ENCODE results near the gene OR6B1. TPM values are rescaled to one million over a fixed set of nuclear protein-coding genes. Genes with fewer than 3 reads are reported as not detected.

The OR6B1 gene
- total RNA-seq, 1 donor from 2014 or later, result not detected

DNA sequence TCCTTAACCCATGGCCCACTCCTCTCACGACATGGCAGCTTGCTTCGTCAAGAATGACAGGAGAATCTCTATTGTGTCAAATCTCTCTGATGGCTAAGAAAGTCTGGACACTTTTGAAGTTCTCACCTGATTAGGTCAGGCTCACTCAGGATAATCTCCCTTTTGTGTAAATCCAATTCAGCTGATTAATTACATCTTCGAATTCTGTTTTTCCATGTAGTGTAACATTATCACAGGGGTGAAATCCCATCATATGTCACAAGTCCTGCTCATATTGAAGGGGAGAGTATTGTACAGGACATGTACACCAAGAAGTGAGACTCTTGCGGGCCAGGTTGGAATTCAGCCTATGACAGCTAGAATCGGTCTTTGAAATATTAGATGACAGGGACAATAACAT lies 16.2 kb upstream of the OR6B1 start:
- DNase-seq, result no peak
- H3K9me3 Mint-ChIP-seq (ENCODE audit: unreplicated experiment), result no peaks in the 10 kb centered on the region
- peaks cover 2% of the 10 kb centered on the region for H3K27me3 Mint-ChIP-seq (ENCODE audit: unreplicated experiment)
- no peaks in the 10 kb centered on the region for H3K4me1 Mint-ChIP-seq (ENCODE audit: low read depth, unreplicated experiment)
- TF ChIP-seq, protein P1, sequence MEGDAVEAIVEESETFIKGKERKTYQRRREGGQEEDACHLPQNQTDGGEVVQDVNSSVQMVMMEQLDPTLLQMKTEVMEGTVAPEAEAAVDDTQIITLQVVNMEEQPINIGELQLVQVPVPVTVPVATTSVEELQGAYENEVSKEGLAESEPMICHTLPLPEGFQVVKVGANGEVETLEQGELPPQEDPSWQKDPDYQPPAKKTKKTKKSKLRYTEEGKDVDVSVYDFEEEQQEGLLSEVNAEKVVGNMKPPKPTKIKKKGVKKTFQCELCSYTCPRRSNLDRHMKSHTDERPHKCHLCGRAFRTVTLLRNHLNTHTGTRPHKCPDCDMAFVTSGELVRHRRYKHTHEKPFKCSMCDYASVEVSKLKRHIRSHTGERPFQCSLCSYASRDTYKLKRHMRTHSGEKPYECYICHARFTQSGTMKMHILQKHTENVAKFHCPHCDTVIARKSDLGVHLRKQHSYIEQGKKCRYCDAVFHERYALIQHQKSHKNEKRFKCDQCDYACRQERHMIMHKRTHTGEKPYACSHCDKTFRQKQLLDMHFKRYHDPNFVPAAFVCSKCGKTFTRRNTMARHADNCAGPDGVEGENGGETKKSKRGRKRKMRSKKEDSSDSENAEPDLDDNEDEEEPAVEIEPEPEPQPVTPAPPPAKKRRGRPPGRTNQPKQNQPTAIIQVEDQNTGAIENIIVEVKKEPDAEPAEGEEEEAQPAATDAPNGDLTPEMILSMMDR (IDR thresholded peaks at IDR 0.05; ENCODE audit: partially characterized antibody, unreplicated experiment), result no peak
- H3K4me3 Mint-ChIP-seq (ENCODE audit: unreplicated experiment), result no peak overlapping the region
- no peaks in the 10 kb centered on the region for H3K36me3 Mint-ChIP-seq (ENCODE audit: unreplicated experiment)
- no peak overlapping the region for H3K27ac Mint-ChIP-seq (ENCODE audit: unreplicated experiment)

DNA sequence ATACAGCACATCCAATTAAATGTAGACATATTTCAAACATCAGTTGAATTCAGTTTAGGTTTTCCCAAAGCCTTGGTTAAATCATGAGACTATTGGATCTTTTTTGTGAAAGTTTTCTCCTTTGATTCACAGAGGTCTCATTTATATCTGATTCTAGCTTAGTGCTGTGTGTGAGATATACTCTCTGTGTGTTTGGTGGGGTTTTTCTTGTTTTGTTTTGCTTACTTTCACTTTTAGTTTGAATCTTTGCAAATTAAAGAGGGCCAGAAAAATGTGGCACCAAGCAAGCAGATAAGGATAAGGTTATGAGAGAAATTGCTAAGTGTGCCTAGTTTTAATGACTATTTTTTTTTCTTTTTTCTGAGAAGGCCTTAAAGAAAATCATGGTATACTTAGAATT lies 12.6 kb upstream of the OR6B1 start:
- TF ChIP-seq, protein P1 (IDR thresholded peaks at IDR 0.05; ENCODE audit: partially characterized antibody, unreplicated experiment), result no peak
- no peak overlapping the region for H3K27ac Mint-ChIP-seq (ENCODE audit: unreplicated experiment)
- H3K9me3 Mint-ChIP-seq (ENCODE audit: unreplicated experiment), result peaks cover 1% of the 10 kb centered on the region
- H3K4me1 Mint-ChIP-seq (ENCODE audit: low read depth, unreplicated experiment), result no peaks in the 10 kb centered on the region
- DNase-seq, result no peak
- no peak overlapping the region for H3K4me3 Mint-ChIP-seq (ENCODE audit: unreplicated experiment)
- peaks cover 2% of the 10 kb centered on the region for H3K27me3 Mint-ChIP-seq (ENCODE audit: unreplicated experiment)
- H3K36me3 Mint-ChIP-seq (ENCODE audit: unreplicated experiment), result peaks cover 5% of the 10 kb centered on the region

DNA sequence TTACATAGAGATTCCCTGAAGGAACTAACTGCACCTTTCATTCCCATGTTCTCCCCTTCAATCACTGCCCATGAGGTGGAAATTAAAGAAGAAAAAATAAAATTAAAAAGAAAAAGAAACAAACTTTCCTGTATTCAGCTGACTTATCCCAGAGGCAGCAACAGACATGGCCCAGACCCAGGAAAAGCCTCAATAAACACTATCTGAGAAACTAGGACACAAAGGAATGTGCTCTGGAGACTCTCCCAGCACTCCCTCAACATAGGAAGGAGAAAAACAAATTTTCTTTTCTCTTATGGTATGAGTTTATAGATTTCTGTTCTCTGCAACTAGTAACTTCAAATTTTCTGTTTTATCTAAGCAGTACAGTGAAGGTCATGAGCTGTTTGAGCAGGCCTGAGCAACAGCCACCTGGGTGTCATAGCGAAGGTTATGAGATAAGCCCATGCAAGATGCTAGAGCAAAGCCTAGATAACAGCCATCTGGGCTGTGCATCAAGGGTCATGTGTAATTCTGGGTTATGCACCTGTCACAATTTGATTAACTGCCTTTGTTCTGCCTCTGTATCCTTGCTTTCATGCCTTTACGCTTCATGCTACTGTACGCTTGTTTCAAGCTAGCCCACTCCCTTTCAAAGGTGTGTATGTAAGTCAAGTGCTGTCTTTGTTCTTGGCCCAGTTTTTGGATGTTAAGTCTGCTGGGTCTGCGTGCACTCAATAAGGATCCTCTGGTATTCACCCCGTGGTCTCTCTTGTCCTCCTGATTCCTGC lies 11.0 kb upstream of the OR6B1 start:
- H3K4me1 Mint-ChIP-seq (ENCODE audit: low read depth, unreplicated experiment), result no peaks in the 10 kb centered on the region
- H3K4me3 Mint-ChIP-seq (ENCODE audit: unreplicated experiment), result no peak overlapping the region
- TF ChIP-seq, protein P1 (IDR thresholded peaks at IDR 0.05; ENCODE audit: partially characterized antibody, unreplicated experiment), result no peak
- no peak overlapping the region for H3K27ac Mint-ChIP-seq (ENCODE audit: unreplicated experiment)
- peaks cover 5% of the 10 kb centered on the region for H3K36me3 Mint-ChIP-seq (ENCODE audit: unreplicated experiment)
- DNase-seq, result no peak
- H3K27me3 Mint-ChIP-seq (ENCODE audit: unreplicated experiment), result peaks cover 2% of the 10 kb centered on the region
- H3K9me3 Mint-ChIP-seq (ENCODE audit: unreplicated experiment), result peaks cover 1% of the 10 kb centered on the region

DNA sequence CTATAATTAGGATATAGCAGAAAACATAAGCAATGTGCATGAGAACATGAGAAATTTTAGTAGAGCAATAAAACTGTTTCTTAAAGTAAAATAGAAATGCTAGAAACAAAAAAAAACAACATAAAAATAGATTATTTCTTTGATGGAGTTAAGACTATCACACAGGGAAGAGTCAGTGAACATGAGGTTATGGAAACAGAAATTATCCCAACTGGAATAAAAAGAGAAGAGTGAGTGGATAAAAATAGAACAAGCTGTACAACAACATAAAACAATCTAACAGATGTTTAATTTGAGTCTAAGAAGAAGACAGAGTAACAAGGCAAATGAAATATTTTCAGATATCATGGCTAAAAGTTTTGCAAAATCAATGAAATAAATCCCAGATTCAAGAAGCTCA lies 7.5 kb upstream of the OR6B1 start:
- TF ChIP-seq, protein P1 (IDR thresholded peaks at IDR 0.05; ENCODE audit: partially characterized antibody, unreplicated experiment), result no peak
- Mint-ChIP-seq H3K4me1 (ENCODE audit: low read depth, unreplicated experiment) (no peaks in the 10 kb centered on the region), H3K9me3 (ENCODE audit: unreplicated experiment) (peaks cover 1% of the 10 kb centered on the region), H3K27me3 (ENCODE audit: unreplicated experiment) (no peaks in the 10 kb centered on the region), H3K36me3 (ENCODE audit: unreplicated experiment) (peaks cover 5% of the 10 kb centered on the region), H3K27ac (ENCODE audit: unreplicated experiment) (no peak overlapping the region), H3K4me3 (ENCODE audit: unreplicated experiment) (no peak overlapping the region)
- DNase-seq, result no peak

DNA sequence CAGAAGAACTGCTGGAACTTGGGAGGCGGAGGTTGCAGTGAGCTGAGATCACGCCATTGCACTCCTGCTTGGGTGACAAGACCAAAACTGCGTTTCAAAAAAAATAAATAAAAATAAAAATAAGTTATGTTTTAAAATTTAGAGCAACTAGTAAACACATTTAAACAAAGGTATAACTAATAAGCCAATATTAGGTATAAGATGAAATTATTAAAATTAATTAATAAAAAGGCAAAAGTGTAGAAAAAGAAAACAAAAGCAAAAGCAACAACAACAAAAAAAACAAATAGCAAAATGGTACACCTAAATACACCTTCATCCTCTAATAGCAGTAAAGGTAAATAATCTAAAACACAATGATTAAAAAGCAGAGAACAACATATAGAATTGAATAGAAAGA lies 6.2 kb upstream of the OR6B1 start:
- no peak overlapping the region for H3K27ac Mint-ChIP-seq (ENCODE audit: unreplicated experiment)
- no peaks in the 10 kb centered on the region for H3K27me3 Mint-ChIP-seq (ENCODE audit: unreplicated experiment)
- no peak overlapping the region for H3K4me3 Mint-ChIP-seq (ENCODE audit: unreplicated experiment)
- no peak for DNase-seq
- H3K4me1 Mint-ChIP-seq (ENCODE audit: low read depth, unreplicated experiment), result no peaks in the 10 kb centered on the region
- TF ChIP-seq, protein P1 (IDR thresholded peaks at IDR 0.05; ENCODE audit: partially characterized antibody, unreplicated experiment), result no peak
- H3K9me3 Mint-ChIP-seq (ENCODE audit: unreplicated experiment), result peaks cover 1% of the 10 kb centered on the region
- peaks cover 5% of the 10 kb centered on the region for H3K36me3 Mint-ChIP-seq (ENCODE audit: unreplicated experiment)

Data from glutamatergic neuron (in vitro differentiated cells).